Gastroesophageal sphincter (tissue), 4 donors: ENCODE data around the gene COMMD7. TPM values are rescaled to one million over a fixed set of nuclear protein-coding genes. Genes with fewer than 3 reads are reported as not detected.

Experiments used
- ATAC-seq: fragments of 150-250 bp; one replicate; pipeline ENCODE4 v1.9.1; 2016; ENCODE audit warnings: mild to moderate bottlenecking, moderate library complexity
- H3K27ac ChIP-seq, 4 donors: fragments of 200-600 bp; sonication (generic) in 3 of 4; 1 replicate in 3 of 4; 2 replicates in 1 of 4; pipeline ENCODE4 v1.5.1; 2016 to 2019
- H3K27me3 ChIP-seq: fragments of 200-600 bp; sonication (generic); one replicate; pipeline ENCODE4 v1.5.1; 2019
- H3K36me3 ChIP-seq, 2 donors: fragments of 200-600 bp; sonication (generic); one replicate each; pipeline ENCODE4 v1.5.1; 2019; ENCODE audit warnings: control low read depth in 1 of 2
- H3K4me1 ChIP-seq, 3 donors: fragments of 200-600 bp; sonication (generic); 1 replicate in 2 of 3; 2 replicates in 1 of 3; pipeline ENCODE4 v1.5.1; 2016 to 2019; ENCODE audit warnings: control low read depth in 2 of 3
- H3K4me3 ChIP-seq, 2 donors: fragments of 200-600 bp; sonication (generic); one replicate each; pipeline ENCODE4 v1.5.1; 2019; ENCODE audit warnings: mild to moderate bottlenecking in 1 of 2, moderate library complexity in 1 of 2
- H3K9me3 ChIP-seq, 3 donors: fragments of 200-600 bp; sonication (generic); one replicate each; pipeline ENCODE4 v1.5.1; 2017 to 2019; ENCODE audit warnings: control low read depth in 2 of 3
- EP300 ChIP-seq: sonication (generic); formaldehyde crosslinking; IDR thresholded peaks from one replicate; pipeline ENCODE4 v1.6.1; 2017; ENCODE audit warnings: antibody characterized with exemption, mild to moderate bottlenecking
- POLR2A ChIP-seq, 2 donors: fragments of 450-650 bp; IDR thresholded peaks; one replicate each; pipeline ENCODE4 v1.6.1; 2017; ENCODE audit warnings: antibody characterized with exemption in 2 of 2, mild to moderate bottlenecking in 2 of 2, moderate library complexity in 1 of 2
- POLR2AphosphoS5 ChIP-seq: sonication (generic); formaldehyde crosslinking; IDR thresholded peaks from one replicate; pipeline ENCODE4 v1.6.1; 2017; ENCODE audit warnings: antibody characterized with exemption
- WGBS, 2 donors: methylation state at CpG; one replicate each; pipeline ENCODE4 v1.1.5; 2018; ENCODE audit warnings: low coverage in 1 of 2; 5-methylcytosine and 5-hydroxymethylcytosine counted together
- total RNA-seq, 4 donors: library from RNA; depleted of rRNA; stranded (reverse); fragments of >200 nt; gene quantifications; one replicate each; pipeline ENCODE4 v1.1.0, GENCODE V29; 2016
- TF ChIP-seq, protein P1 (sequence below), 4 experiments: fragments of 200-600 bp in 2 of 4; fragments of 450-650 bp in 2 of 4; sonication (generic) in 1 of 4; IDR thresholded peaks; one replicate each; pipeline ENCODE4 v1.5.1; 2017 to 2019; ENCODE audit warnings: antibody characterized with exemption in 4 of 4, mild to moderate bottlenecking in 2 of 4, moderate library complexity in 2 of 4

The COMMD7 gene
- total RNA-seq, 4 donors from 2014 or later, result 25.0 to 33.2 (median 30.7) TPM

DNA sequence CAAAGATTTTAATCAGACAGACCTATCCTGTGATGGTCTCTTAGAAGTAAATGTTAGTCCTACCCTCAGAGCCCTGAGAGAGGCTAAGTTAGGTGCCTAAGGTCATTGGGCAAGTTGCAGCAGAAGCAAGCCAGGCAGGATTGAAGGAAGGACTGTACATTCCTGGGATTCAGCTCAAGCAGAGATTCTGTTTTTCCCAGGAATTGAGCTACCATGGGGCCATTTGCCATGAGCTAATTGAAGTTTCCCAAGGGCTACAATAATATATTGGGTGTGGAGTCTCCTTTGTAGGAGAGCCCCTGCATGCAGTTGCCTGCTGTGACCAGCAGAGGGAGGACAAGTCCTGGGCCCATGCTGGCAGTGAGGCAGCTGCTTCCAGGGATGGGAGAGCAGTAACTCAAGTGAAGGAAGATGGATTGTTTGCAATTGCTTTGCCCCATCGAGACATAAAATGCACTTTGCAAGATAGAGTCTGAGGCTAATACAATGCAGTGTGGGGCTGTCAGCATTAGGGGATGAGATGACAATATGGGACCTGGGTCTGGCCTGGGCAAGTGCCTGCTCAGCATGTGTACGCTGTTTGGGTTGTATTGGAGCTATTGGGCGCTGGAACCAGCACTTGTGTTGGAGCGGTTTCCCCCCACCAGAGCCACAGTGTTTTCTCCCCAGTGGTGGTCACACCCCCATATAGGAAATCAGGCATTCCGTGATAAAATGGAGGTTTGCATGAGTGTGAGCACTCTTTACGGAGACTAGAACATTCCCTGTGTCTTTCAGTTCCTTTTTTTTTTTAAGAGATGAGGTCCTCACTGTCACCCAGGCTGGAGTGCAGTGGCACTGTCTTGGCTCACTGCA lies 46.9 kb upstream of the COMMD7 start:
- H3K27ac ChIP-seq, result no peak overlapping the region
- H3K36me3 ChIP-seq, result peaks cover 0 to 34% of the 10 kb centered on the region in 2 donors
- WGBS, 2 donors, result 65 to 95% methylated on average over 4 to 6 of the region's 6 CpGs
- no peaks in the 10 kb centered on the region for H3K9me3 ChIP-seq
- ATAC-seq, result peak; percentile 89
- no peak overlapping the region for H3K4me3 ChIP-seq
- H3K4me1 ChIP-seq, result no peaks in the 10 kb centered on the region
- no peaks in the 10 kb centered on the region for H3K27me3 ChIP-seq
- TF ChIP-seq POLR2AphosphoS5 (no peak), POLR2A (IDR thresholded peaks at IDR 0.05) (no peak), EP300 (no peak)
- TF ChIP-seq, protein P1, sequence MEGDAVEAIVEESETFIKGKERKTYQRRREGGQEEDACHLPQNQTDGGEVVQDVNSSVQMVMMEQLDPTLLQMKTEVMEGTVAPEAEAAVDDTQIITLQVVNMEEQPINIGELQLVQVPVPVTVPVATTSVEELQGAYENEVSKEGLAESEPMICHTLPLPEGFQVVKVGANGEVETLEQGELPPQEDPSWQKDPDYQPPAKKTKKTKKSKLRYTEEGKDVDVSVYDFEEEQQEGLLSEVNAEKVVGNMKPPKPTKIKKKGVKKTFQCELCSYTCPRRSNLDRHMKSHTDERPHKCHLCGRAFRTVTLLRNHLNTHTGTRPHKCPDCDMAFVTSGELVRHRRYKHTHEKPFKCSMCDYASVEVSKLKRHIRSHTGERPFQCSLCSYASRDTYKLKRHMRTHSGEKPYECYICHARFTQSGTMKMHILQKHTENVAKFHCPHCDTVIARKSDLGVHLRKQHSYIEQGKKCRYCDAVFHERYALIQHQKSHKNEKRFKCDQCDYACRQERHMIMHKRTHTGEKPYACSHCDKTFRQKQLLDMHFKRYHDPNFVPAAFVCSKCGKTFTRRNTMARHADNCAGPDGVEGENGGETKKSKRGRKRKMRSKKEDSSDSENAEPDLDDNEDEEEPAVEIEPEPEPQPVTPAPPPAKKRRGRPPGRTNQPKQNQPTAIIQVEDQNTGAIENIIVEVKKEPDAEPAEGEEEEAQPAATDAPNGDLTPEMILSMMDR (IDR thresholded peaks at IDR 0.05), result peak; percentile 90 to 99 (median 96)

DNA sequence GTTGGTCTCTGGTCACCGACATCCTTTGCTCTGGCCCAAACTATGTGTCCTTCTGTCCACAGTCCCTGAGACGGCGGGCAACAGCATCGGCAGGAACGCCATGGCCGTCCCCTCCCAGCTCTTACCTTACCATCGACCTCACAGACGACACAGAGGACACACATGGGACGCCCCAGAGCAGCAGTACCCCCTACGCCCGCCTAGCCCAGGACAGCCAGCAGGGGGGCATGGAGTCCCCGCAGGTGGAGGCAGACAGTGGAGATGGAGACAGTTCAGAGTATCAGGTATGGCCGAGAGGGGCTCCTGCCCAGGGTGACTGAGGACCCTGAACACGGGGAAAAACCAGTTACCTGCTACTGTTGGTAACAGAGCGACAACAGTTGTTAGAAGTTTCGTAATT lies 43.9 kb upstream of the COMMD7 start:
- Histone ChIP-seq H3K4me1 (no peaks in the 10 kb centered on the region), H3K4me3 (no peak overlapping the region), H3K27me3 (no peaks in the 10 kb centered on the region), H3K9me3 (no peaks in the 10 kb centered on the region), H3K27ac (no peak overlapping the region), H3K36me3 (peaks cover 0 to 43% of the 10 kb centered on the region in 2 donors)
- 90 to 98% methylated on average over 2 to 4 of the region's 16 CpGs for WGBS, 2 donors
- no peak for ATAC-seq
- TF ChIP-seq POLR2AphosphoS5 (no peak), EP300 (no peak), POLR2A (IDR thresholded peaks at IDR 0.05) (no peak)
- TF ChIP-seq, protein P1 (IDR thresholded peaks at IDR 0.05), result no peak

DNA sequence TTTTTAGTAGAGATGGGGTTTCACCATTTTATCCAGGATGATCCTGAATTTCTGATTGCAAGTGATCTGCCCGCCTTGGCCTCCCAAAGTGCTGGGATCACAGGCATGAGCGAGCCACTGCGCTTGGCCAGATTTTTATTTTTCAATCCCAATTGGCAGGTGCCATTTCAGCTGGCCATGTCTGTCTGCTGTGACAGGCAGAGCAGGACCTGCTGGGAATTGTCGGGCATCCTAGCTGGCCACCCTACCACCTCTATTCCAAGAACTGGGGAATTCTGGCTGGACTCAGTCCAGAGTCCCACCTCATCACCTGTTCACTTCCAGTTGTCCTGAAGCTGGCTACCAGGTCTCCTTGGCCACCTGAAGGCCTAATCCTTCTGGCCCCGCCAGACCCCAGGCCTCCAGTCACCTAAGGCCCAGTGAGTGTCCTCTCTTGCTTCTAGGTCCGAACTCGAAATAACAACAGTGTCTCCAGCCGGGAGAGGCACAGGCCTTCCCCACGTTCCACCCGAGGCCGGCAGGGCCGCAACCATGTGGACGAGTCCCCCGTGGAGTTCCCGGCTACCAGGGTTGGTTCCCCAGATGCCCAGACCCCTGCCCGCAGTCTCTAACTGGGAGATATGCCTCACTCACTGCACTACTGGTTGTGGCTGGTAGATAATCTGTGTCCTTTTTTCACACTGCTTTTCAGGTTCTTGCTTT lies 42.9 kb upstream of the COMMD7 start:
- no peak overlapping the region for H3K27ac ChIP-seq
- no peak overlapping the region for H3K4me3 ChIP-seq
- no peaks in the 10 kb centered on the region for H3K27me3 ChIP-seq
- no peaks in the 10 kb centered on the region for H3K9me3 ChIP-seq
- H3K36me3 ChIP-seq, result peaks cover 0 to 44% of the 10 kb centered on the region in 2 donors
- 93 to 100% methylated on average over 2 to 3 of the region's 16 CpGs for WGBS, 2 donors
- no peak for TF ChIP-seq POLR2A (IDR thresholded peaks at IDR 0.05)
- TF ChIP-seq POLR2AphosphoS5, result no peak
- no peak for TF ChIP-seq EP300
- TF ChIP-seq, protein P1 (IDR thresholded peaks at IDR 0.05), result no peak
- no peak for ATAC-seq
- H3K4me1 ChIP-seq, result no peaks in the 10 kb centered on the region

DNA sequence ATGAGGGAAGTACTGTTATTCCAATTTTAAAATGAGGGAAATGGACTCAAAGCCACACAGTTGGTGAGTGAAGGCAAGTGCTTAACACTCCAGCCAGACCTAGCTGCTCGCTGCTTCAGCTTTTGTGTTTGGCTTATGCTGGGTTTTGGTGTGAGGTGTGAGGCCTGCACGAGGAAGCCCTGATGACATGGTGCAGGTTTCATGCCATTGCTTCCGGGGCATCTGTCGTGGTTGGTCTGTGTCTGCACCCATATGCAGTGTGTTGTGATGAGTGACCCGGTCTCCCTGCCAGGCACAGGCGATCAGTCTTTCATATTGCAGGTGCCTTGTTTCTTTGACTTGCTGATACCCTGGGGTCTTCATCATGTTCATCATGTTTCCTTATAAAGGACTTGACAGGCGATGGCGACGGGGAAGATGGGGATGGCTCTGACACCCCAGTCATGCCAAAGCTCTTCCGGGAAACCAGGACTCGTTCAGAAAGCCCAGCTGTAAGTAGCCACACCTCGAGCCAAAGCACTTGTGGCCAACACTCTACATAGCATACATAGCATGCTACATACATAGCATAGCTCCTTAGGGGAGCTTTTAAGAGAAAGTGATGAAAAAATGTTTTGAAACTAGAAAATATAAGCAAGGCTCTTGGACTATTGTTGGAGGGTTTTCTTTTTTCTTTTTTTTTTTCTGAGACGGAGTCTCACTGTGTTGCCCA lies 41.3 kb upstream of the COMMD7 start:
- Histone ChIP-seq H3K36me3 (peaks cover 0 to 56% of the 10 kb centered on the region in 2 donors), H3K4me3 (no peak overlapping the region), H3K27ac (no peak overlapping the region), H3K9me3 (no peaks in the 10 kb centered on the region), H3K27me3 (no peaks in the 10 kb centered on the region), H3K4me1 (no peaks in the 10 kb centered on the region)
- TF ChIP-seq POLR2A (IDR thresholded peaks at IDR 0.05) (no peak), POLR2AphosphoS5 (no peak), EP300 (no peak)
- TF ChIP-seq, protein P1 (IDR thresholded peaks at IDR 0.05), result no peak
- 93 to 99% methylated on average over 7 to 10 of the region's 13 CpGs for WGBS, 2 donors
- no peak for ATAC-seq
